Testis (tissue), 3 donors: Measurements from ENCODE around the gene CHD2. TPM values are rescaled to one million over a fixed set of nuclear protein-coding genes. Genes with fewer than 3 reads are reported as not detected.

Experiments
- DNase-seq: peaks from one replicate; pipeline ENCODE4 v3.0.0-alpha.2; 2019
- H3K27ac ChIP-seq, 2 donors: fragments of 200-600 bp; sonication (generic); one replicate each; pipeline ENCODE4 v1.5.1; 2019
- H3K27me3 ChIP-seq: fragments of 200-600 bp; sonication (generic); one replicate; pipeline ENCODE4 v1.5.1; 2019
- H3K36me3 ChIP-seq: fragments of 200-600 bp; sonication (generic); one replicate; pipeline ENCODE4 v1.5.1; 2017; ENCODE audit warnings: low read depth; ENCODE audit errors: missing control alignments
- H3K4me1 ChIP-seq: fragments of 200-600 bp; sonication (generic); one replicate; pipeline ENCODE4 v1.5.1; 2019
- H3K4me3 ChIP-seq, 2 donors: fragments of 200-600 bp; sonication (generic); one replicate each; pipeline ENCODE4 v1.5.1; 2017 to 2019
- H3K9me3 ChIP-seq: fragments of 200-600 bp; sonication (generic); one replicate; pipeline ENCODE4 v1.5.1; 2017
- POLR2A ChIP-seq: fragments of 450-650 bp; IDR thresholded peaks from one replicate; pipeline ENCODE4 v1.6.1; 2017; ENCODE audit warnings: antibody characterized with exemption, mild to moderate bottlenecking, moderate library complexity
- WGBS, 2 donors: methylation state at CpG; one replicate each; pipeline ENCODE4 v1.1.5; 2018; 5-methylcytosine and 5-hydroxymethylcytosine counted together
- intact Hi-C: fragments of 100-400 bp; cut with DNase I; formaldehyde crosslinking; loops from one replicate; pipeline ENCODE4 v1.15.1; 2023; ENCODE audit warnings: low total_unique reads
- polyA plus RNA-seq: library from polyadenylated mRNA; stranded (reverse); fragments of 350-450 nt; fragmentation: Illumina TruSeq; extraction: RNeasy Lipid Tissue Mini Kit (QIAGEN cat#74804); gene quantifications from one replicate; pipeline ENCODE4 v1.2.3, GENCODE V29; 2014; ENCODE audit warnings: low read depth, low replicate concordance; ENCODE audit not compliant: insufficient read depth
- total RNA-seq, 2 donors: library from RNA; depleted of rRNA; stranded (reverse); fragments of >200 nt; gene quantifications; one replicate each; pipeline ENCODE4 v1.2.3, GENCODE V29; 2016
- TF ChIP-seq, protein P1 (sequence below), 3 experiments: fragments of 450-650 bp in 2 of 3; fragments of 200-600 bp in 1 of 3; sonication (generic) in 1 of 3; IDR thresholded peaks; one replicate each; pipeline ENCODE4 v1.5.1; 2016 to 2019; ENCODE audit warnings: antibody characterized with exemption in 3 of 3, mild to moderate bottlenecking in 2 of 3, moderate library complexity in 1 of 3

Gene CHD2
- total and polyA plus RNA-seq, 3 donors from 2014 or later: 64.5 to 129 (median 113) TPM

DNA sequence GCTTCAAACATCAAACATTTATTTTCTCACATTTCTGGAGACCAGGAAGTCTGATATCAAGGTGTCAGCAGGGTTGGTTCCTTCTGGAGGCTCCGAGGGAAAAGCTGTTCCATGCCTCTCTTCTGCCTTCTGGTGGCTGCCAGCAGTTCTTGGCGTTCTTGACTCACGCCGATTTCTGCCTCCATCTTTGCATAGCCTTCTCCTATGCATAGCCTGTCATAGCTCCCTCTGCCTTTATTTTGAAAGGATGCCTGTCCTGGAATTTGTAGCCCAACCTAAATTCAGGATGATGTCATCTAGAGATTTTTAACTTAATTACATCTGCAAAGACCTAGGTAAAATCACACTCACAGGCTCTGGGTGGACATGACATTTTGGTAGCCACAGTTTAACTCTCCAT is 118.5 kb downstream of the CHD2 start:
- H3K27me3 ChIP-seq: no peaks in the 10 kb centered on the region
- no peaks in the 10 kb centered on the region for H3K9me3 ChIP-seq
- no peaks in the 10 kb centered on the region for H3K36me3 ChIP-seq
- no peak overlapping the region for H3K4me3 ChIP-seq
- no peak for TF ChIP-seq POLR2A
- TF ChIP-seq, protein P1, sequence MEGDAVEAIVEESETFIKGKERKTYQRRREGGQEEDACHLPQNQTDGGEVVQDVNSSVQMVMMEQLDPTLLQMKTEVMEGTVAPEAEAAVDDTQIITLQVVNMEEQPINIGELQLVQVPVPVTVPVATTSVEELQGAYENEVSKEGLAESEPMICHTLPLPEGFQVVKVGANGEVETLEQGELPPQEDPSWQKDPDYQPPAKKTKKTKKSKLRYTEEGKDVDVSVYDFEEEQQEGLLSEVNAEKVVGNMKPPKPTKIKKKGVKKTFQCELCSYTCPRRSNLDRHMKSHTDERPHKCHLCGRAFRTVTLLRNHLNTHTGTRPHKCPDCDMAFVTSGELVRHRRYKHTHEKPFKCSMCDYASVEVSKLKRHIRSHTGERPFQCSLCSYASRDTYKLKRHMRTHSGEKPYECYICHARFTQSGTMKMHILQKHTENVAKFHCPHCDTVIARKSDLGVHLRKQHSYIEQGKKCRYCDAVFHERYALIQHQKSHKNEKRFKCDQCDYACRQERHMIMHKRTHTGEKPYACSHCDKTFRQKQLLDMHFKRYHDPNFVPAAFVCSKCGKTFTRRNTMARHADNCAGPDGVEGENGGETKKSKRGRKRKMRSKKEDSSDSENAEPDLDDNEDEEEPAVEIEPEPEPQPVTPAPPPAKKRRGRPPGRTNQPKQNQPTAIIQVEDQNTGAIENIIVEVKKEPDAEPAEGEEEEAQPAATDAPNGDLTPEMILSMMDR (IDR thresholded peaks at IDR 0.05): peak in 2 of 3 experiments; percentile 2 to 27
- DNase-seq: no peak
- no peak overlapping the region for H3K27ac ChIP-seq
- intact Hi-C loops: no loop called here
- H3K4me1 ChIP-seq: no peaks in the 10 kb centered on the region
- WGBS, 2 donors: 74 to 84% methylated on average over 4 of the region's 4 CpGs

DNA sequence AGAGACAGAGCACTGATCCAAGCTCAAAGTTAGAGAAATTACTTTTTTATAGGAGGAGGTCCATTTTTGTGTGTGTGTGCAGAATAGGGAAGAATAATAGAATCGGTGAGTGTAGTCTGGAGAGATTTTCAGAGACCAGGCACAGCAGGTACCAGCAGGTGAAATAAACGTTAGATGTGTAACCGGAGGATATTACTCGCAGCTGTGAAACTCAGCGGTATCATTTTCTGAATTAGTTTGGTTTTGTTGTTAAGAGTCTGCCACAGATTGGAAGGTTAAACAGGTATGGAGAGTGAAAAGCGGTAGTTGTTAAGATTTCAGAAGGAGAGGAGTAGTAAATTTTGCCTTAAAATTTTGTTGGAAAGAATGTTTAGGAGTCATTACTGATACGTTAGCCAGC is 119.0 kb downstream of the CHD2 start:
- WGBS, 2 donors: 90 to 95% methylated on average over 7 of the region's 7 CpGs
- H3K27ac ChIP-seq: no peak overlapping the region
- no peak overlapping the region for H3K4me3 ChIP-seq
- no peaks in the 10 kb centered on the region for H3K4me1 ChIP-seq
- no peaks in the 10 kb centered on the region for H3K36me3 ChIP-seq
- no peaks in the 10 kb centered on the region for H3K27me3 ChIP-seq
- H3K9me3 ChIP-seq: no peaks in the 10 kb centered on the region
- intact Hi-C loops: no loop called here
- no peak for DNase-seq
- no peak for TF ChIP-seq POLR2A
- TF ChIP-seq, protein P1 (IDR thresholded peaks at IDR 0.05): no peak

DNA sequence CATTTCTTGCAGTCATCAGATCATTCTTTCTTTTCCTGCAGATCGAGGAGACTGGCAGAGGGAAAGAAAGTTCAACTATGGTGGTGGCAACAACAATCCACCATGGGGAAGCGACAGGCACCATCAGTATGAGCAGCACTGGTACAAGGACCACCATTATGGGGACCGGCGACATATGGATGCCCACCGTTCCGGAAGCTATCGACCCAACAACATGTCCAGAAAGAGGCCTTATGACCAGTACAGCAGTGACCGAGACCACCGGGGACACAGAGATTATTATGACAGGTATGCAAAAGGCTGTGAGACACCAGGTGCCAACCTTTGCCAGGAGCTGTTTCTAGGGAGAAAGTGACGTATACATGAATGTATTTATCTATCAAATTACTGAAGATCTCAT is 119.8 kb downstream of the CHD2 start:
- H3K27ac ChIP-seq: no peak overlapping the region
- H3K36me3 ChIP-seq: no peaks in the 10 kb centered on the region
- intact Hi-C loops: no loop called here
- no peak overlapping the region for H3K4me3 ChIP-seq
- H3K27me3 ChIP-seq: no peaks in the 10 kb centered on the region
- H3K4me1 ChIP-seq: no peaks in the 10 kb centered on the region
- H3K9me3 ChIP-seq: no peaks in the 10 kb centered on the region
- DNase-seq: no peak
- TF ChIP-seq, protein P1 (IDR thresholded peaks at IDR 0.05): no peak
- TF ChIP-seq POLR2A: no peak
- WGBS, 2 donors: 96 to 98% methylated on average over 10 of the region's 10 CpGs

DNA sequence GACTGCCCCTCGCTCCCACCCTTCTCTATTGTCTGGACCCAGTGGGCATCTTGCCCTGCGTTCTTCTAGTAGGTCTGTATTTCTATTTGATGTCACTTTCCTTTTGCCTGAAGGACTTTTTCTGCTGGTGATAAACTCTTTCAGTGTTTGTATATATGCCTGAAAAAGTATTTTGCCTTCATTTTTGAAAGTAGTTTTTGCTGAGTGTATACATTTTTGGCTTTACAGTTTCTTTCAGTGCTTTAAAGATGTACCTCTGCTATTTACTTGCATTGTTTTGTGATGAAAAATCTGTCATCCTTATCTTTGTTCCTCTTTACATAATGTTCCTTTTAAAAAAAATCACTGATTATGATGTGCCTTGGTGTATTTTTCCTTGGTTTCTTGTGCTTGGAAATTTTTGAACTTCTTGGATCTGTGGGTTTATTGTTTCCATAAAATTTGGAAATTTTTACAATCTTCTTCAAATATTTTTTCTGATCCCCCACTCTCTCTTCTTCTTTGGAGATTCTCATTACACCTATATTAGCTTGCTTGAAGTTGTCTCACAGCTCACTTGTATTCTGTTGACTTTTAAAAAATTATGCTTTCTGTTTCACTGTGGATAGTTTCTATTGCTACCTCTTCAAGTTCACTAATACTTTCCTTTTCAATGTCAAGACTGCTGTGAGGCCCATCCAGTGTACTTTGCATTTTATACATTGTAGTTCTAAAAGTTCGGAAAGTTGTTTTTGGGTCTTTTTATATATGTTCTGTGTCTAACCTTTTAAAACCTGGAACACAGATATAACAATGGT is 121.0 kb downstream of the CHD2 start:
- no peak overlapping the region for H3K27ac ChIP-seq
- no peak for TF ChIP-seq POLR2A
- DNase-seq: no peak
- no peaks in the 10 kb centered on the region for H3K4me1 ChIP-seq
- H3K4me3 ChIP-seq: no peak overlapping the region
- 83 to 84% methylated on average over 3 of the region's 3 CpGs for WGBS, 2 donors
- intact Hi-C loops: no loop called here
- no peaks in the 10 kb centered on the region for H3K36me3 ChIP-seq
- H3K9me3 ChIP-seq: no peaks in the 10 kb centered on the region
- H3K27me3 ChIP-seq: no peaks in the 10 kb centered on the region

DNA sequence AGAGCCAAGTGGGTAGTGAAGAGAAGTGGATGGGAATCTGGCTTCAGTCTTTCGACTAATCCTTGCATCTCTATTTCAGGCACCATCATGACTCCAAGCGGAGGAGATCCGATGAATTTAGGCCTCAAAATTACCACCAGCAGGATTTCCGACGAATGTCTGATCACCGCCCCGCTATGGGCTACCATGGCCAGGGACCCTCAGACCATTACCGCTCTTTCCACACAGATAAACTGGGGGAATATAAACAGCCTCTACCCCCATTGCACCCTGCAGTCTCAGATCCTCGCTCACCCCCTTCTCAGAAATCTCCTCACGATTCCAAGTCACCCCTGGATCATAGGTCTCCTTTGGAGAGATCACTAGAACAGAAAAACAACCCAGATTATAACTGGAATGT is 124.2 kb downstream of the CHD2 start:
- H3K9me3 ChIP-seq: no peaks in the 10 kb centered on the region
- no peaks in the 10 kb centered on the region for H3K27me3 ChIP-seq
- H3K36me3 ChIP-seq: no peaks in the 10 kb centered on the region
- DNase-seq: no peak
- peaks cover 24% of the 10 kb centered on the region for H3K4me1 ChIP-seq
- intact Hi-C loops: no loop called here
- no peak for TF ChIP-seq POLR2A
- no peak overlapping the region for H3K4me3 ChIP-seq
- no peak overlapping the region for H3K27ac ChIP-seq
- 95 to 96% methylated on average over 10 of the region's 10 CpGs for WGBS, 2 donors
